ENCODE measurements around the gene ZGPAT.

DNA sequence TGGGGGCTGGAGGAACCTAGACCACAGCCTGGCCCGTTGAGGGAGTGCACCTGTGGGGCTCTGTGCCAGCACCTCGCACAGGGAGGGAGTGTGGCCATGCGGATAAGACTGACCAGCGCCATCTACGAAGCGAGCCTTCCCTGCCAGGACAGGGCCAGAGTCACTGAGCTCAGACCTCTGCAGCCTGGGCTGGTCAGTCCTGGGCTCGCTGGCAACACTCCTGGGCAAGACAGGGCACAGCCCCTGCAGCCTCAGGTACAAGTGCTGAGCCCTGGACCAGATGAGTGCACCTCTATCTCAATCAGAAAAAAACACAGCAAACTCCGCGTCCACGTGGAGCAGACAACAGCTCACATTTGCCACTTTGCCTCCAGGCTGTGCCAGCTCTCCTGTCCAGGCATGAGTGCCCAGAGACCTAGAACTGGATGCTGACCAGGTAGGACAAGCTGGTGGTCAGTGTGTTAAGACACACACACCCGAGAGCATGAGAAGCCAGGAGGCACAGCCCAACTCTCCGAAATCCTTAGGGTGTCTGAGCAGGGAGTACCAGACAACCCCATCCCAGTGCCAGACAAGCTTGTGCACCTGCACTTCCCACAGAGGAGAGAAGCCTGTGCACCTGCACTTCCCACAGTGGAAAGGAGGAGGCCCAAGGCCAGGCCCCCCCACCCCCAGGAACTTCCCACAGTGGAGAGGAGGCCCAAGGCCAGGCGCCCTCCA lies 4.9 kb upstream of the ZGPAT start:
- TF ChIP-seq, protein P1, sequence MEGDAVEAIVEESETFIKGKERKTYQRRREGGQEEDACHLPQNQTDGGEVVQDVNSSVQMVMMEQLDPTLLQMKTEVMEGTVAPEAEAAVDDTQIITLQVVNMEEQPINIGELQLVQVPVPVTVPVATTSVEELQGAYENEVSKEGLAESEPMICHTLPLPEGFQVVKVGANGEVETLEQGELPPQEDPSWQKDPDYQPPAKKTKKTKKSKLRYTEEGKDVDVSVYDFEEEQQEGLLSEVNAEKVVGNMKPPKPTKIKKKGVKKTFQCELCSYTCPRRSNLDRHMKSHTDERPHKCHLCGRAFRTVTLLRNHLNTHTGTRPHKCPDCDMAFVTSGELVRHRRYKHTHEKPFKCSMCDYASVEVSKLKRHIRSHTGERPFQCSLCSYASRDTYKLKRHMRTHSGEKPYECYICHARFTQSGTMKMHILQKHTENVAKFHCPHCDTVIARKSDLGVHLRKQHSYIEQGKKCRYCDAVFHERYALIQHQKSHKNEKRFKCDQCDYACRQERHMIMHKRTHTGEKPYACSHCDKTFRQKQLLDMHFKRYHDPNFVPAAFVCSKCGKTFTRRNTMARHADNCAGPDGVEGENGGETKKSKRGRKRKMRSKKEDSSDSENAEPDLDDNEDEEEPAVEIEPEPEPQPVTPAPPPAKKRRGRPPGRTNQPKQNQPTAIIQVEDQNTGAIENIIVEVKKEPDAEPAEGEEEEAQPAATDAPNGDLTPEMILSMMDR (IDR thresholded peaks at IDR 0.05) = no peak
- TF ChIP-seq POLR2AphosphoS5 (IDR thresholded peaks at IDR 0.05; ENCODE audit: low read depth, low read length) (peak; percentile 41; the same call in 1 of the 2 replicates), SIN3A (IDR thresholded peaks at IDR 0.05; ENCODE audit: borderline replicate concordance, insufficient read depth, low read depth, low read length) (no peak)
- TF ChIP-seq, protein P2, sequence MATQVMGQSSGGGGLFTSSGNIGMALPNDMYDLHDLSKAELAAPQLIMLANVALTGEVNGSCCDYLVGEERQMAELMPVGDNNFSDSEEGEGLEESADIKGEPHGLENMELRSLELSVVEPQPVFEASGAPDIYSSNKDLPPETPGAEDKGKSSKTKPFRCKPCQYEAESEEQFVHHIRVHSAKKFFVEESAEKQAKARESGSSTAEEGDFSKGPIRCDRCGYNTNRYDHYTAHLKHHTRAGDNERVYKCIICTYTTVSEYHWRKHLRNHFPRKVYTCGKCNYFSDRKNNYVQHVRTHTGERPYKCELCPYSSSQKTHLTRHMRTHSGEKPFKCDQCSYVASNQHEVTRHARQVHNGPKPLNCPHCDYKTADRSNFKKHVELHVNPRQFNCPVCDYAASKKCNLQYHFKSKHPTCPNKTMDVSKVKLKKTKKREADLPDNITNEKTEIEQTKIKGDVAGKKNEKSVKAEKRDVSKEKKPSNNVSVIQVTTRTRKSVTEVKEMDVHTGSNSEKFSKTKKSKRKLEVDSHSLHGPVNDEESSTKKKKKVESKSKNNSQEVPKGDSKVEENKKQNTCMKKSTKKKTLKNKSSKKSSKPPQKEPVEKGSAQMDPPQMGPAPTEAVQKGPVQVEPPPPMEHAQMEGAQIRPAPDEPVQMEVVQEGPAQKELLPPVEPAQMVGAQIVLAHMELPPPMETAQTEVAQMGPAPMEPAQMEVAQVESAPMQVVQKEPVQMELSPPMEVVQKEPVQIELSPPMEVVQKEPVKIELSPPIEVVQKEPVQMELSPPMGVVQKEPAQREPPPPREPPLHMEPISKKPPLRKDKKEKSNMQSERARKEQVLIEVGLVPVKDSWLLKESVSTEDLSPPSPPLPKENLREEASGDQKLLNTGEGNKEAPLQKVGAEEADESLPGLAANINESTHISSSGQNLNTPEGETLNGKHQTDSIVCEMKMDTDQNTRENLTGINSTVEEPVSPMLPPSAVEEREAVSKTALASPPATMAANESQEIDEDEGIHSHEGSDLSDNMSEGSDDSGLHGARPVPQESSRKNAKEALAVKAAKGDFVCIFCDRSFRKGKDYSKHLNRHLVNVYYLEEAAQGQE (IDR thresholded peaks at IDR 0.05; ENCODE audit: insufficient read depth in 1 of 2, low read depth in 2 of 2, low read length in 1 of 2) = no peak

Measured in Panc1 (cell line).